HFFc6 (cell line): ENCODE data around the gene CCR2. TPM values are rescaled to one million over a fixed set of nuclear protein-coding genes. Genes with fewer than 3 reads are reported as not detected.

ENCODE experiments used
- DNase-seq: peaks from one replicate; pipeline ENCODE4 v3.0.0-alpha.2; 2018
- H3K27ac Mint-ChIP-seq: 2 replicates; pipeline ENCODE4 v1.8.0; 2020; ENCODE audit warnings: mild to moderate bottlenecking, mixed read lengths
- H3K27me3 Mint-ChIP-seq: 2 replicates; pipeline ENCODE4 v1.8.0; 2021; ENCODE audit warnings: mild to moderate bottlenecking, moderate library complexity, mixed read lengths; ENCODE audit not compliant: insufficient read depth
- H3K36me3 Mint-ChIP-seq: 2 replicates; pipeline ENCODE4 v1.8.0; 2021; ENCODE audit warnings: low read depth, mixed read lengths
- H3K4me1 Mint-ChIP-seq: 2 replicates; pipeline ENCODE4 v1.8.0; 2020; ENCODE audit warnings: low read depth, mixed read lengths
- H3K4me3 Mint-ChIP-seq: 2 replicates; pipeline ENCODE4 v1.8.0; 2020; ENCODE audit warnings: mild to moderate bottlenecking, moderate library complexity, mixed read lengths
- H3K9me3 Mint-ChIP-seq: 2 replicates; pipeline ENCODE4 v1.8.0; 2020; ENCODE audit warnings: mild to moderate bottlenecking, mixed read lengths
- CTCF ChIP-seq: fragments of 200-600 bp; sonication (generic); IDR thresholded peaks from 2 replicates; pipeline ENCODE4 v1.5.0; 2021; ENCODE audit warnings: antibody characterized with exemption, mild to moderate bottlenecking
- total RNA-seq, 6 experiments: library from RNA; stranded (reverse); fragmentation: NEBNext Ultra II Directional; extraction: Animal tissue kit (Norgen Biotek cat#: 25700); gene quantifications; 2 replicates in 1 of 6; 3 replicates in 5 of 6; pipeline ENCODE4 v1.2.3, GENCODE V29; 2021

CCR2 gene
- total RNA-seq, 6 experiments from 2014 or later: not detected

GRCh38 chr3:46406443-46406787, 52.5 kb downstream of the CCR2 start:
- Mint-ChIP-seq H3K27ac (no peak overlapping the region), H3K4me1 (peaks cover 39% of the 10 kb centered on the region), H3K9me3 (peaks cover 4% of the 10 kb centered on the region; the same call in 1 of the 2 replicates), H3K4me3 (peak overlapping the region; percentile 6; the same call in 1 of the 2 replicates), H3K36me3 (no peaks in the 10 kb centered on the region), H3K27me3 (peaks cover 26% of the 10 kb centered on the region)
- TF ChIP-seq CTCF: no peak
- no peak for DNase-seq

- peak within 1 kb of the TSS; percentile 73 for H3K27ac Mint-ChIP-seq
- peaks cover 26% of the 10 kb centered on the region for H3K27me3 Mint-ChIP-seq
- H3K4me3 Mint-ChIP-seq: peak within 1 kb of the TSS; percentile 69
- H3K4me1 Mint-ChIP-seq: peaks cover 39% of the 10 kb centered on the region
- TF ChIP-seq CTCF: no peak
- DNase-seq: no peak
- peaks cover 4% of the 10 kb centered on the region; the same call in 1 of the 2 replicates for H3K9me3 Mint-ChIP-seq
- H3K36me3 Mint-ChIP-seq: no peaks in the 10 kb centered on the region
Observed at GRCh38 chr3:46406788-46407611, 53.1 kb downstream of the CCR2 start, which contains the start of the genes CCR5AS and CCRL2. CCR5AS (minus strand) TSS chr3:46407066. CCRL2 (plus strand) TSS chr3:46407259; CDS start chr3:46408080, 821 bp downstream.

- Mint-ChIP-seq H3K4me3 (peak overlapping the region; percentile 69; the same call in 1 of the 2 replicates), H3K36me3 (no peaks in the 10 kb centered on the region), H3K27me3 (peaks cover 27% of the 10 kb centered on the region), H3K9me3 (peaks cover 1% of the 10 kb centered on the region; the same call in 1 of the 2 replicates), H3K4me1 (peaks cover 45% of the 10 kb centered on the region), H3K27ac (peak overlapping the region; percentile 55)
- DNase-seq: no peak
- no peak for TF ChIP-seq CTCF
Observed at GRCh38 chr3:46407970-46408369, 54.1 kb downstream of the CCR2 start.

- H3K27ac Mint-ChIP-seq: no peak overlapping the region
- peak; percentile 20; the same call in 1 of the 2 replicates for TF ChIP-seq CTCF
- peaks cover 18% of the 10 kb centered on the region for H3K27me3 Mint-ChIP-seq
- H3K36me3 Mint-ChIP-seq: no peaks in the 10 kb centered on the region
- DNase-seq: no peak
- H3K4me1 Mint-ChIP-seq: peaks cover 45% of the 10 kb centered on the region
- no peak overlapping the region for H3K4me3 Mint-ChIP-seq
- no peaks in the 10 kb centered on the region for H3K9me3 Mint-ChIP-seq
Observed at GRCh38 chr3:46408853-46409252, 54.9 kb downstream of the CCR2 start.

GRCh38 chr3:46409739-46410489, 56.0 kb downstream of the CCR2 start:
- Mint-ChIP-seq H3K4me1 (peaks cover 45% of the 10 kb centered on the region), H3K4me3 (no peak overlapping the region), H3K9me3 (no peaks in the 10 kb centered on the region), H3K27me3 (peaks cover 19% of the 10 kb centered on the region), H3K27ac (no peak overlapping the region), H3K36me3 (no peaks in the 10 kb centered on the region)
- TF ChIP-seq CTCF: no peak
- no peak for DNase-seq

Other genes starting within 250 kb of the CCR2 start
- not detected for gene CCR1, start 145.8 kb upstream of the CCR2 start, total RNA-seq
- not detected for gene CCR3, start 111.7 kb upstream of the CCR2 start, total RNA-seq
- gene CCR5, start 16.8 kb downstream of the CCR2 start, total RNA-seq: not detected
- under 1 TPM in 2 of 6 experiments, not detected in 4; 0.12 to 0.21 TPM for gene CCRL2, start 53.1 kb downstream of the CCR2 start, total RNA-seq
- under 1 TPM in 1 of 6 experiments, not detected in 5; 0.40 TPM for gene LTF, start 110.8 kb downstream of the CCR2 start, total RNA-seq
- not detected for gene RTP3, start 143.9 kb downstream of the CCR2 start, total RNA-seq
- gene LRRC2, start 212.2 kb downstream of the CCR2 start, total RNA-seq: under 1 TPM; 0.19 to 0.56 (median 0.37) TPM